Measurements from ENCODE around the gene GNAO1.

- TF ChIP-seq ZNF146 (tag by site-specific recombination; IDR thresholded peaks at IDR 0.05), result no peak
- no peak for TF ChIP-seq ZNF16 (tag by site-specific recombination; IDR thresholded peaks at IDR 0.05; ENCODE audit: low read depth)
- no peak for TF ChIP-seq ZNF580 (tag by site-specific recombination; IDR thresholded peaks at IDR 0.05)
- TF ChIP-seq ZSCAN18 (tag by site-specific recombination; IDR thresholded peaks at IDR 0.05), result no peak
- no peak for TF ChIP-seq CTCF (tag by site-specific recombination; IDR thresholded peaks at IDR 0.05)
- TF ChIP-seq ZNF114 (tag by site-specific recombination; IDR thresholded peaks at IDR 0.05), result no peak
- TF ChIP-seq ZNF747 (tag by site-specific recombination; IDR thresholded peaks at IDR 0.05), result no peak
- no peak for TF ChIP-seq ZNF571 (tag by site-specific recombination; IDR thresholded peaks at IDR 0.05)
- no peak for TF ChIP-seq BCL11A (tag by site-specific recombination; IDR thresholded peaks at IDR 0.05; ENCODE audit: low read depth)
- TF ChIP-seq, protein P1, sequence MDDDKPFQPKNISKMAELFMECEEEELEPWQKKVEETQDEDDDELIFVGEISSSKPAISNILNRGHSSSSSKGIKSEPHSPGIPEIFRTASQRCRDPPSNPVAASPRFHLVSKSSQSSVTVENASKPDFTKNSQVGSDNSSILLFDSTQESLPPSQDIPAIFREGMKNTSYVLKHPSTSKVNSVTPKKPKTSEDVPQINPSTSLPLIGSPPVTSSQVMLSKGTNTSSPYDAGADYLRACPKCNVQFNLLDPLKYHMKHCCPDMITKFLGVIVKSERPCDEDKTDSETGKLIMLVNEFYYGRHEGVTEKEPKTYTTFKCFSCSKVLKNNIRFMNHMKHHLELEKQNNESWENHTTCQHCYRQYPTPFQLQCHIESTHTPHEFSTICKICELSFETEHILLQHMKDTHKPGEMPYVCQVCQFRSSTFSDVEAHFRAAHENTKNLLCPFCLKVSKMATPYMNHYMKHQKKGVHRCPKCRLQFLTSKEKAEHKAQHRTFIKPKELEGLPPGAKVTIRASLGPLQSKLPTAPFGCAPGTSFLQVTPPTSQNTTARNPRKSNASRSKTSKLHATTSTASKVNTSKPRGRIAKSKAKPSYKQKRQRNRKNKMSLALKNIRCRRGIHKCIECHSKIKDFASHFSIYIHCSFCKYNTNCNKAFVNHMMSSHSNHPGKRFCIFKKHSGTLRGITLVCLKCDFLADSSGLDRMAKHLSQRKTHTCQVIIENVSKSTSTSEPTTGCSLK (tag by site-specific recombination; IDR thresholded peaks at IDR 0.05), result no peak
- TF ChIP-seq GLIS1 (tag by site-specific recombination; IDR thresholded peaks at IDR 0.05), result no peak
- no peak for TF ChIP-seq ZNF600 (tag by site-specific recombination; IDR thresholded peaks at IDR 0.05)
These were observed 133.1 kb downstream of the GNAO1 start for GRCh38 chr16:56324406-56324805.

All from HEK293 (cell line).